ENCODE measurements around the gene CDC42SE2. TPM values are rescaled to one million over a fixed set of nuclear protein-coding genes. Genes with fewer than 3 reads are reported as not detected.

Gene CDC42SE2
- total RNA-seq, 2 donors from 2014 or later = 84.6 to 102 TPM

- ATAC-seq (no peak), DNase-seq (ENCODE audit: low spot score in 2 of 2) (no peak)
- H3K9me3 Mint-ChIP-seq = peaks cover 10 to 11% of the 10 kb centered on the region in 2 donors
- peak overlapping the region; percentile 46 to 63 for H3K27ac Mint-ChIP-seq
- peaks cover 42 to 83% of the 10 kb centered on the region in 2 donors for H3K36me3 Mint-ChIP-seq
These were observed 136.7 kb downstream of the CDC42SE2 start for GRCh38 chr5:131400585-131400984.

- Mint-ChIP-seq H3K9me3 (peaks cover 9 to 15% of the 10 kb centered on the region in 2 donors), H3K36me3 (peaks cover 39 to 88% of the 10 kb centered on the region in 2 donors), H3K27ac (peak overlapping the region; percentile 62 to 81)
- ATAC-seq = peak in 1 of 2 donors; percentile 25
- DNase-seq (ENCODE audit: low spot score in 2 of 2) = no peak
These were observed 141.8 kb downstream of the CDC42SE2 start for GRCh38 chr5:131405674-131406073.

GRCh38 chr5:131406076-131406475, 142.2 kb downstream of the CDC42SE2 start:
- Mint-ChIP-seq H3K27ac (peak overlapping the region; percentile 62 to 81), H3K36me3 (peaks cover 39 to 88% of the 10 kb centered on the region in 2 donors), H3K9me3 (peaks cover 6 to 13% of the 10 kb centered on the region in 2 donors)
- DNase-seq (ENCODE audit: low spot score in 2 of 2) (no peak), ATAC-seq (peak in 1 of 2 donors; percentile 19)

- H3K27ac Mint-ChIP-seq = peak overlapping the region; percentile 73 to 74
- DNase-seq (ENCODE audit: low spot score in 2 of 2) (no peak), ATAC-seq (no peak)
- H3K36me3 Mint-ChIP-seq = peaks cover 34 to 87% of the 10 kb centered on the region in 2 donors
- peaks cover 2 to 9% of the 10 kb centered on the region in 2 donors for H3K9me3 Mint-ChIP-seq
These were observed 143.3 kb downstream of the CDC42SE2 start for GRCh38 chr5:131406975-131407638.

GRCh38 chr5:131413605-131414559, 150.0 kb downstream of the CDC42SE2 start:
- H3K36me3 Mint-ChIP-seq = peaks cover 14 to 49% of the 10 kb centered on the region in 2 donors
- peak overlapping the region; percentile 89 to 96 for H3K27ac Mint-ChIP-seq
- ATAC-seq (peak; percentile 66 to 91), DNase-seq (ENCODE audit: low spot score in 2 of 2) (peak in 1 of 2 donors; percentile 22)
- H3K9me3 Mint-ChIP-seq = peaks cover 0 to 6% of the 10 kb centered on the region in 2 donors

- Mint-ChIP-seq H3K36me3 (peaks cover 0 to 24% of the 10 kb centered on the region in 2 donors), H3K27ac (peak overlapping the region; percentile 15 to 78), H3K9me3 (no peaks in the 10 kb centered on the region)
- DNase-seq (ENCODE audit: low spot score in 2 of 2) (no peak), ATAC-seq (no peak)
These were observed 152.9 kb downstream of the CDC42SE2 start for GRCh38 chr5:131416729-131417128.

- ATAC-seq = peak in 1 of 2 donors; percentile 43
- DNase-seq (ENCODE audit: low spot score in 2 of 2) = peak; percentile 67 to 78
- H3K27ac Mint-ChIP-seq = peak overlapping the region; percentile 31 to 78
- H3K36me3 Mint-ChIP-seq = peaks cover 0 to 24% of the 10 kb centered on the region in 2 donors
- H3K9me3 Mint-ChIP-seq = no peaks in the 10 kb centered on the region
These were observed 153.5 kb downstream of the CDC42SE2 start for GRCh38 chr5:131417240-131417869.

- Mint-ChIP-seq H3K9me3 (no peaks in the 10 kb centered on the region), H3K27ac (peak overlapping the region in 1 of 2 donors; percentile 77), H3K36me3 (peaks cover 0 to 22% of the 10 kb centered on the region in 2 donors)
- ATAC-seq (no peak), DNase-seq (ENCODE audit: low spot score in 2 of 2) (no peak)
These were observed 155.0 kb downstream of the CDC42SE2 start for GRCh38 chr5:131418846-131419245.

- ATAC-seq = no peak
These were observed 156.0 kb downstream of the CDC42SE2 start for GRCh38 chr5:131419877-131420276.

GRCh38 chr5:131423056-131423455, 159.2 kb downstream of the CDC42SE2 start:
- ATAC-seq = no peak
- peak overlapping the region; percentile 35 to 65 for H3K27ac Mint-ChIP-seq
- no peak for DNase-seq (ENCODE audit: low spot score in 2 of 2)
- no peaks in the 10 kb centered on the region for H3K9me3 Mint-ChIP-seq
- peaks cover 0 to 6% of the 10 kb centered on the region in 2 donors for H3K36me3 Mint-ChIP-seq

More at GRCh38 chr5:131419877-131420276, 156.0 kb downstream of the CDC42SE2 start:
- no peak for DNase-seq (ENCODE audit: low spot score in 2 of 2)
- H3K36me3 Mint-ChIP-seq = peaks cover 0 to 11% of the 10 kb centered on the region in 2 donors
- peak overlapping the region; percentile 77 to 81 for H3K27ac Mint-ChIP-seq
- no peaks in the 10 kb centered on the region for H3K9me3 Mint-ChIP-seq

- Mint-ChIP-seq H3K9me3 (no peaks in the 10 kb centered on the region), H3K27ac (peak overlapping the region; percentile 62 to 66), H3K36me3 (peaks cover 0 to 26% of the 10 kb centered on the region in 2 donors)
- ATAC-seq (no peak), DNase-seq (ENCODE audit: low spot score in 2 of 2) (no peak)
These were observed 162.2 kb downstream of the CDC42SE2 start for GRCh38 chr5:131426011-131426410.

GRCh38 chr5:131430794-131431193, 166.9 kb downstream of the CDC42SE2 start:
- Mint-ChIP-seq H3K36me3 (peaks cover 7 to 61% of the 10 kb centered on the region in 2 donors), H3K27ac (no peak overlapping the region), H3K9me3 (no peaks in the 10 kb centered on the region)
- ATAC-seq = no peak
- DNase-seq (ENCODE audit: low spot score in 2 of 2) = no peak

GRCh38 chr5:131431794-131432193, 167.9 kb downstream of the CDC42SE2 start:
- DNase-seq (ENCODE audit: low spot score in 2 of 2) (no peak), ATAC-seq (no peak)
- peaks cover 7 to 66% of the 10 kb centered on the region in 2 donors for H3K36me3 Mint-ChIP-seq
- H3K9me3 Mint-ChIP-seq = no peaks in the 10 kb centered on the region
- no peak overlapping the region for H3K27ac Mint-ChIP-seq

GRCh38 chr5:131433109-131433508, 169.3 kb downstream of the CDC42SE2 start:
- no peak for DNase-seq (ENCODE audit: low spot score in 2 of 2)
- no peaks in the 10 kb centered on the region for H3K9me3 Mint-ChIP-seq
- ATAC-seq = no peak
- peaks cover 7 to 68% of the 10 kb centered on the region in 2 donors for H3K36me3 Mint-ChIP-seq
- H3K27ac Mint-ChIP-seq = peak overlapping the region; percentile 30 to 39

GRCh38 chr5:131436081-131436480, 172.2 kb downstream of the CDC42SE2 start:
- peaks cover 11 to 61% of the 10 kb centered on the region in 2 donors for H3K36me3 Mint-ChIP-seq
- no peak overlapping the region for H3K27ac Mint-ChIP-seq
- DNase-seq (ENCODE audit: low spot score in 2 of 2) (no peak), ATAC-seq (no peak)
- no peaks in the 10 kb centered on the region for H3K9me3 Mint-ChIP-seq

GRCh38 chr5:131441184-131441583, 177.3 kb downstream of the CDC42SE2 start:
- no peak for ATAC-seq
- Mint-ChIP-seq H3K9me3 (no peaks in the 10 kb centered on the region), H3K36me3 (peaks cover 4 to 51% of the 10 kb centered on the region in 2 donors), H3K27ac (no peak overlapping the region)
- no peak for DNase-seq (ENCODE audit: low spot score in 2 of 2)

Data from activated naive CD4-positive, alpha-beta T cell treated with anti-CD3 and anti-CD28 coated beads, Interleukin-2, amount 50 U/mL, for 72 hours (primary cell).